Measurements from ENCODE around the gene CPEB2.
"Not testable (repeated sequence)": the region's sequence is repeated elsewhere in the genome, so short reads cannot be mapped to it uniquely, and the experiment has no call there.

The CPEB2 gene

GRCh38 chr4:15065516-15065915, 63.2 kb downstream of the CPEB2 start:
- Histone ChIP-seq H3K27ac (ENCODE audit: low read length) (no peak overlapping the region), H3K4me3 (ENCODE audit: low read length) (no peak overlapping the region), H3K9me3 (ENCODE audit: control insufficient read depth, low read depth, low read length) (no peaks in the 10 kb centered on the region), H3K36me3 (ENCODE audit: control insufficient read depth, low read depth, low read length) (no peaks in the 10 kb centered on the region), H3K27me3 (ENCODE audit: control insufficient read depth, insufficient read depth, low read length) (no peaks in the 10 kb centered on the region), H3K9ac (ENCODE audit: low read length) (no peak overlapping the region), H3K4me1 (ENCODE audit: control insufficient read depth, low read depth, low read length) (no peaks in the 10 kb centered on the region)

GRCh38 chr4:15066140-15066539, 63.9 kb downstream of the CPEB2 start:
- H3K27ac ChIP-seq (ENCODE audit: low read length), result no peak overlapping the region
- no peaks in the 10 kb centered on the region for H3K4me1 ChIP-seq (ENCODE audit: control insufficient read depth, low read depth, low read length)
- no peaks in the 10 kb centered on the region for H3K27me3 ChIP-seq (ENCODE audit: control insufficient read depth, insufficient read depth, low read length)
- H3K4me3 ChIP-seq (ENCODE audit: low read length), result no peak overlapping the region
- H3K9ac ChIP-seq (ENCODE audit: low read length), result no peak overlapping the region
- H3K36me3 ChIP-seq (ENCODE audit: control insufficient read depth, low read depth, low read length), result no peaks in the 10 kb centered on the region
- no peaks in the 10 kb centered on the region for H3K9me3 ChIP-seq (ENCODE audit: control insufficient read depth, low read depth, low read length)

- H3K4me1 ChIP-seq (ENCODE audit: control insufficient read depth, low read depth, low read length), result no peaks in the 10 kb centered on the region
- no peaks in the 10 kb centered on the region for H3K27me3 ChIP-seq (ENCODE audit: control insufficient read depth, insufficient read depth, low read length)
- H3K9ac ChIP-seq (ENCODE audit: low read length), result no peak overlapping the region
- no peak overlapping the region for H3K27ac ChIP-seq (ENCODE audit: low read length)
- no peaks in the 10 kb centered on the region for H3K36me3 ChIP-seq (ENCODE audit: control insufficient read depth, low read depth, low read length)
- no peaks in the 10 kb centered on the region for H3K9me3 ChIP-seq (ENCODE audit: control insufficient read depth, low read depth, low read length)
- H3K4me3 ChIP-seq (ENCODE audit: low read length), result no peak overlapping the region
Observed at GRCh38 chr4:15068298-15068697, 66.0 kb downstream of the CPEB2 start.

- no peaks in the 10 kb centered on the region for H3K9me3 ChIP-seq (ENCODE audit: control insufficient read depth, low read depth, low read length)
Observed at GRCh38 chr4:15075875-15076274, 73.6 kb downstream of the CPEB2 start.

GRCh38 chr4:15077969-15078368, 75.7 kb downstream of the CPEB2 start:
- Histone ChIP-seq H3K9me3 (ENCODE audit: control insufficient read depth, low read depth, low read length) (no peaks in the 10 kb centered on the region), H3K27ac (ENCODE audit: low read length) (no peak overlapping the region), H3K27me3 (ENCODE audit: control insufficient read depth, insufficient read depth, low read length) (no peaks in the 10 kb centered on the region), H3K4me3 (ENCODE audit: low read length) (no peak overlapping the region), H3K36me3 (ENCODE audit: control insufficient read depth, low read depth, low read length) (no peaks in the 10 kb centered on the region), H3K4me1 (ENCODE audit: control insufficient read depth, low read depth, low read length) (no peaks in the 10 kb centered on the region), H3K9ac (ENCODE audit: low read length) (no peak overlapping the region)

More at GRCh38 chr4:15075875-15076274, 73.6 kb downstream of the CPEB2 start:
- Histone ChIP-seq H3K4me3 (ENCODE audit: low read length) (no peak overlapping the region), H3K9ac (ENCODE audit: low read length) (no peak overlapping the region), H3K4me1 (ENCODE audit: control insufficient read depth, low read depth, low read length) (no peaks in the 10 kb centered on the region), H3K36me3 (ENCODE audit: control insufficient read depth, low read depth, low read length) (no peaks in the 10 kb centered on the region), H3K27me3 (ENCODE audit: control insufficient read depth, insufficient read depth, low read length) (no peaks in the 10 kb centered on the region), H3K27ac (ENCODE audit: low read length) (no peak overlapping the region)

- Histone ChIP-seq H3K36me3 (ENCODE audit: control insufficient read depth, low read depth, low read length) (no peaks in the 10 kb centered on the region), H3K27ac (ENCODE audit: low read length) (no peak overlapping the region), H3K9ac (ENCODE audit: low read length) (no peak overlapping the region), H3K4me1 (ENCODE audit: control insufficient read depth, low read depth, low read length) (no peaks in the 10 kb centered on the region), H3K9me3 (ENCODE audit: control insufficient read depth, low read depth, low read length) (no peaks in the 10 kb centered on the region), H3K27me3 (ENCODE audit: control insufficient read depth, insufficient read depth, low read length) (no peaks in the 10 kb centered on the region), H3K4me3 (ENCODE audit: low read length) (no peak overlapping the region)
Observed at GRCh38 chr4:15078682-15079642, 76.7 kb downstream of the CPEB2 start.

GRCh38 chr4:15084780-15085179, 82.5 kb downstream of the CPEB2 start:
- Histone ChIP-seq H3K27ac (ENCODE audit: low read length) (no peak overlapping the region), H3K9me3 (ENCODE audit: control insufficient read depth, low read depth, low read length) (no peaks in the 10 kb centered on the region), H3K4me3 (ENCODE audit: low read length) (no peak overlapping the region), H3K36me3 (ENCODE audit: control insufficient read depth, low read depth, low read length) (no peaks in the 10 kb centered on the region), H3K27me3 (ENCODE audit: control insufficient read depth, insufficient read depth, low read length) (no peaks in the 10 kb centered on the region), H3K9ac (ENCODE audit: low read length) (no peak overlapping the region), H3K4me1 (ENCODE audit: control insufficient read depth, low read depth, low read length) (no peaks in the 10 kb centered on the region)

GRCh38 chr4:15085762-15086161, 83.5 kb downstream of the CPEB2 start:
- not testable (repeated sequence) for H3K9me3 ChIP-seq (ENCODE audit: control insufficient read depth, low read depth, low read length); H3K27ac ChIP-seq (ENCODE audit: low read length); H3K27me3 ChIP-seq (ENCODE audit: control insufficient read depth, insufficient read depth, low read length); H3K9ac ChIP-seq (ENCODE audit: low read length); H3K36me3 ChIP-seq (ENCODE audit: control insufficient read depth, low read depth, low read length); H3K4me3 ChIP-seq (ENCODE audit: low read length); H3K4me1 ChIP-seq (ENCODE audit: control insufficient read depth, low read depth, low read length)

GRCh38 chr4:15086259-15086658, 84.0 kb downstream of the CPEB2 start:
- H3K4me3 ChIP-seq (ENCODE audit: low read length); H3K27me3 ChIP-seq (ENCODE audit: control insufficient read depth, insufficient read depth, low read length); H3K9me3 ChIP-seq (ENCODE audit: control insufficient read depth, low read depth, low read length); H3K27ac ChIP-seq (ENCODE audit: low read length); H3K4me1 ChIP-seq (ENCODE audit: control insufficient read depth, low read depth, low read length); H3K36me3 ChIP-seq (ENCODE audit: control insufficient read depth, low read depth, low read length); H3K9ac ChIP-seq (ENCODE audit: low read length): not testable (repeated sequence)

GRCh38 chr4:15088394-15089035, 86.2 kb downstream of the CPEB2 start:
- Histone ChIP-seq H3K27ac (ENCODE audit: low read length) (no peak overlapping the region), H3K36me3 (ENCODE audit: control insufficient read depth, low read depth, low read length) (no peaks in the 10 kb centered on the region), H3K27me3 (ENCODE audit: control insufficient read depth, insufficient read depth, low read length) (no peaks in the 10 kb centered on the region), H3K9ac (ENCODE audit: low read length) (no peak overlapping the region), H3K4me1 (ENCODE audit: control insufficient read depth, low read depth, low read length) (peaks cover 5% of the 10 kb centered on the region), H3K4me3 (ENCODE audit: low read length) (no peak overlapping the region), H3K9me3 (ENCODE audit: control insufficient read depth, low read depth, low read length) (no peaks in the 10 kb centered on the region)

- no peak overlapping the region for H3K4me3 ChIP-seq (ENCODE audit: low read length)
- no peaks in the 10 kb centered on the region for H3K27me3 ChIP-seq (ENCODE audit: control insufficient read depth, insufficient read depth, low read length)
- H3K27ac ChIP-seq (ENCODE audit: low read length), result no peak overlapping the region
- H3K36me3 ChIP-seq (ENCODE audit: control insufficient read depth, low read depth, low read length), result no peaks in the 10 kb centered on the region
- no peaks in the 10 kb centered on the region for H3K9me3 ChIP-seq (ENCODE audit: control insufficient read depth, low read depth, low read length)
- H3K9ac ChIP-seq (ENCODE audit: low read length), result no peak overlapping the region
- peaks cover 5% of the 10 kb centered on the region for H3K4me1 ChIP-seq (ENCODE audit: control insufficient read depth, low read depth, low read length)
Observed at GRCh38 chr4:15089979-15090378, 87.7 kb downstream of the CPEB2 start.

- Histone ChIP-seq H3K9ac (ENCODE audit: low read length) (no peak overlapping the region), H3K4me3 (ENCODE audit: low read length) (no peak overlapping the region), H3K36me3 (ENCODE audit: control insufficient read depth, low read depth, low read length) (no peaks in the 10 kb centered on the region), H3K9me3 (ENCODE audit: control insufficient read depth, low read depth, low read length) (no peaks in the 10 kb centered on the region), H3K4me1 (ENCODE audit: control insufficient read depth, low read depth, low read length) (no peaks in the 10 kb centered on the region), H3K27me3 (ENCODE audit: control insufficient read depth, insufficient read depth, low read length) (no peaks in the 10 kb centered on the region), H3K27ac (ENCODE audit: low read length) (no peak overlapping the region)
Observed at GRCh38 chr4:15100380-15100779, 98.1 kb downstream of the CPEB2 start.
